ENCODE measurements around the gene VSTM2B.

DNA sequence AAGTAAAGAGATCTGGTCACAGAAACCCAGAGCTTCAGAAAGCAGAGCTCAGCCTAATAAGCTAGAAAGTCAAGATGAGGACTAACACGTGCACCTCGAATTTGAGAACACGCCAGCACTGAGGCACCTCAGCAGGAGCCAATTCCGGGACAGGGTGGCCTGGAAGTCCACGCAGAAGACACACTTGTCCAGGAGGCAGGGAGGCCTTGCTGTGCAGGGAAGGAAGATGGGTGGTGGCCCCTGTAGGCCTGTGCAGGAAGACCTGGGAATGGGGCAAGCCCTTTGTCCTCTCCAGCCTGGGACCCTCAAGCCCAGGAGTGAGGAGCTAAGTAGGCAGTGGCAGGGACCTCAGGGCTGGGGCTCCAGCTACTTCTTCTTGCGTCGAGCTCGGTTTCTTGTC lies 16.3 kb upstream of the VSTM2B start:
- TF ChIP-seq, protein P1, sequence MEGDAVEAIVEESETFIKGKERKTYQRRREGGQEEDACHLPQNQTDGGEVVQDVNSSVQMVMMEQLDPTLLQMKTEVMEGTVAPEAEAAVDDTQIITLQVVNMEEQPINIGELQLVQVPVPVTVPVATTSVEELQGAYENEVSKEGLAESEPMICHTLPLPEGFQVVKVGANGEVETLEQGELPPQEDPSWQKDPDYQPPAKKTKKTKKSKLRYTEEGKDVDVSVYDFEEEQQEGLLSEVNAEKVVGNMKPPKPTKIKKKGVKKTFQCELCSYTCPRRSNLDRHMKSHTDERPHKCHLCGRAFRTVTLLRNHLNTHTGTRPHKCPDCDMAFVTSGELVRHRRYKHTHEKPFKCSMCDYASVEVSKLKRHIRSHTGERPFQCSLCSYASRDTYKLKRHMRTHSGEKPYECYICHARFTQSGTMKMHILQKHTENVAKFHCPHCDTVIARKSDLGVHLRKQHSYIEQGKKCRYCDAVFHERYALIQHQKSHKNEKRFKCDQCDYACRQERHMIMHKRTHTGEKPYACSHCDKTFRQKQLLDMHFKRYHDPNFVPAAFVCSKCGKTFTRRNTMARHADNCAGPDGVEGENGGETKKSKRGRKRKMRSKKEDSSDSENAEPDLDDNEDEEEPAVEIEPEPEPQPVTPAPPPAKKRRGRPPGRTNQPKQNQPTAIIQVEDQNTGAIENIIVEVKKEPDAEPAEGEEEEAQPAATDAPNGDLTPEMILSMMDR (conservative IDR thresholded peaks at IDR 0.05): no peak
- TF ChIP-seq ZFX (IDR thresholded peaks at IDR 0.05): no peak

Data from C4-2B (cell line).